Measurements from ENCODE around the gene LPIN3.

- no peak for TF ChIP-seq CTCF (IDR thresholded peaks at IDR 0.05; ENCODE audit: low read depth, low read length)
- no peak for TF ChIP-seq EZH2phosphoT487 (IDR thresholded peaks at IDR 0.05; ENCODE audit: low read depth)
These were observed 38.9 kb downstream of the LPIN3 start for GRCh38 chr20:41379551-41379950.
